Epithelial cell of umbilical artery (primary cell): ENCODE results near the gene RPL26. TPM values are rescaled to one million over a fixed set of nuclear protein-coding genes. Genes with fewer than 3 reads are reported as not detected.

Source experiments
- total RNA-seq: library from RNA; depleted of rRNA; stranded (reverse); fragments of >200 nt; gene quantifications from 2 replicates; pipeline ENCODE4 v1.2.3, GENCODE V29; 2014

Gene RPL26
- 4,516 and 5,400 TPM in 2 replicates for total RNA-seq

DNA sequence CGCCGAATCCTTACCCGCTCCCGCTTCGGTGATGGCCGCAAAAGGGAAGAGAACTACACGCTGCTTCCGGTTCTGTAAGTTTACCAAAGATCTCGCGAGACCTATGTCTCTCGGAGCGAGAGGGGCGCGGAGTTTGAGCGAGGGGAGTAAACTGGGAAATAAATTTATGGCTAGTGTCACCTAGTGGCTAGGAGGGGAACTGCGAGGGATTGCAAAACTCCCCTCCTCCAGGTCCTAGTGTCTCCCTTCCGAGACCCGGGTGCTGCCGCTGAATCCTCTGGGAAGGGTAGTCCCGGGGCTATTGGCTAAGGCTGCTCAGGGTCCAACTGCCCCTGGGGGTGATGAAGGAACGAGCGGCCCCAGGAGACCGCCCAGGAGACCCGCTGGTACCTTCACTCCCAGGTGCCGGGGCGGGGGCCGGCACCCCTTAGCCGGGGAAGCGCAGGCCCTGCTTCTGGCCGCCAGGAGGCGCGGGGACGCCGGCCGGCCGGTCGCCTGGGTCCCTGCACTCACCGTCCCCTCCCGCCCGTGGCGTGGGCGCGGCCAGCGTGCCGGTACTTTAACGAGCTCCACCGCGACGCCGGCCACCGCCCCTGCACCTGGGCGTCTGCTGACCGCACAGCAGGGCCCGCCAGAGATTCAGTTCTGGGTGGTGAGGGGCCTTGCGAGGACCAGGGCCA, at the start of gene RPL26:
Gene RPL26, minus strand, starts transcription at position 51 of the 680 bp plus-strand sequence. CDS start 883 bp downstream, outside the sequence.

DNA sequence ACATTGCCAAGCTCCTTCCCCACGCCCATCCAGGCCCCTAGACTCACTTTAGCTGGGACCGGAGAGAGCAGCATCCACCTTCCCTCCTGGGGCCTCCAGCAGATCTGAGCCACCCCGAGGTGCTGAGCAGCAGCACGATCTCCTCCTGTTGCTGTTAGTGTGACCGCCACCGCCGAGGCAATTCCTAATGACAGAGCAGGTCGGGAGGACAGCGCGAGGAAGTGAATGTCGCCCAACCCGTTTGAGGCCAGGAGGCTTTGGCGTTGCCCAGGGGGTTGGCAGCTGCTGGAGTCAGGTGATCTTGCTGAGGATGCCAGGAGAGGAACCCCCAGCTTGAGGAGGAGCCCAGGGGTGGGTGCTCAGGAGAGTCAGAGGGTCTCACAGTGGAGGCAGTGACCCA, 14.6 kb upstream of the RPL26 start, which contains the start of gene RNF222:
Gene RNF222, minus strand, starts transcription at position 192 of the 400 bp plus-strand sequence. CDS start 4,366 bp downstream, outside the sequence.

DNA sequence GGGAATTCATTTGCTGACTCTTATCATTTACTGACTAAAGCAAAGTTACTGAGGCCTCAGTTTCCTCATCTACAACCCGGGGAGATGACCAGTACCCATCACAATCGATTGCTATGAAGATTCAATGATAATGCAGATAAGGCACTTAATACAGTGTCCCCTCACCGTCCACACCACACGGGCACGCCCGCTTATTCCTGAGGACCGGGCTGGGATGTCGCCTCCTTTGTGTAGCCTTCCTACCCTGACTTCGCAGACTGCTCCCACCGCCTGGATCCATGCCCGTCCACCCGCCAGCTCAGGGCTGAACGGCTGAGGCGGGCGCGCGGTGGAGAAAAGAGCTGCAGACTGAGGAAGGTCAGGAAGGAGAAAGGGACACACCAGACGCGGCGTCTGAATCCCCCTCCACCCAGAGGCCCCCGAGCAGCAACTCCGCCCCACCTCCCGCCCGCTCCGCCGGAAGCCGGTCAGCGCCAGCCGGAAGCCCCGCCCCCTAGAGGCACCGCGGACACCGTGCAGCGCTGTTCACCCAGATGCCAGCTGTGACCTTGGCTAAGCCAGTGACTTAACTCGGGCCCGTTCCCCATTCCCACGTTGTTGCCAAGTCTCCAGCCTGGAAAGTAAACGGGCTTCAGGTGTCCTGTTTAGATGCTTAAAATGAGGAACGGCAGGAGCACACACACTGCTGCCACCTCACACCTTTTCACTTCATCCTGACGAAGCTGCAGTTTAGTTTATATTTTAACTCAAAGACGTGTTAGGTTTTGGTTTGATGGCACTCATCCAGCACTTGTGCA, 6.5 kb downstream of the RPL26 start, which contains the start of gene KRABD2:
Gene KRABD2, minus strand, starts transcription at position 434 of the 797 bp plus-strand sequence.

DNA sequence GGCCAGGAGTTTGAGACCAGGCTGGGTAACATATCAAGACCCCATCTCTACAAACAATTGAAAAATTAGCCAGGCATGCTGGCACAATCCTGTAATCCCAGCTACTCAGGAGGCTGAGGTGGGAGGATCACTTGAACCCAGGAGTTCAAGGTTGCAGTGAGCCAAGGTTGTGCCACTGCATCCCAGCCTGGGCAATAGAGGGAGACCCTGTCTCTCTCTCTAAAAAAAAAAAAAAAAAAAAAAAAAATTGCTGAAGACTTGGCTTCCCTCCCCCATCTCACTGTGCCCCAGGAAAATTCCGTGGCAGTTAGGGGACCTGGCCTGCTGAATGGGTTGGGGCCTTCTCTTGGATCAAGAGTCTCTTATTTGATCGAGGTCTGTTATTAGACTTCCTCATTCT, 43.5 kb downstream of the RPL26 start, which contains the start of gene ODF4:
Gene ODF4, plus strand, starts transcription at position 301 of the 400 bp plus-strand sequence. CDS start 212 bp downstream, outside the sequence.

Other genes with a start within 250 kb of the RPL26 start
- 2.9 and 3.2 TPM in 2 replicates for gene PER1, start 230.8 kb downstream of the RPL26 start, total RNA-seq
- 4.2 and 8.1 TPM in 2 replicates for gene VAMP2, start 220.2 kb downstream of the RPL26 start, total RNA-seq
- 24.8 and 44.5 TPM in 2 replicates for gene TMEM107, start 206.8 kb downstream of the RPL26 start, total RNA-seq
- gene BORCS6, start 193.0 kb downstream of the RPL26 start, total RNA-seq: 9.1 and 9.3 TPM in 2 replicates
- 41.3 and 62.6 TPM in 2 replicates for gene AURKB, start 172.6 kb downstream of the RPL26 start, total RNA-seq
- 3.6 and 5.0 TPM in 2 replicates for gene CTC1, start 135.1 kb downstream of the RPL26 start, total RNA-seq
- gene PFAS, start 133.9 kb downstream of the RPL26 start, total RNA-seq: 37.0 and 39.2 TPM in 2 replicates
- 13.3 and 16.3 TPM in 2 replicates for gene RANGRF, start 94.5 kb downstream of the RPL26 start, total RNA-seq
- 0.15 and 1.3 TPM in 2 replicates for gene SLC25A35, start 87.8 kb downstream of the RPL26 start, total RNA-seq
- 14.0 and 16.3 TPM in 2 replicates for gene ARHGEF15, start 73.0 kb downstream of the RPL26 start, total RNA-seq
- not detected in 2 replicates for gene ODF4, start 43.4 kb downstream of the RPL26 start, total RNA-seq
- not detected in 2 replicates for gene RNF222, start 14.6 kb upstream of the RPL26 start, total RNA-seq
- gene NDEL1, start 52.7 kb upstream of the RPL26 start, total RNA-seq: 34.2 and 39.3 TPM in 2 replicates
- gene MYH10, start 247.5 kb upstream of the RPL26 start, total RNA-seq: 119 and 171 TPM in 2 replicates